H1 (cell line): ENCODE data around the gene IFT27. TPM values are rescaled to one million over a fixed set of nuclear protein-coding genes. Genes with fewer than 3 reads are reported as not detected.

ENCODE experiments used
- CBX5 ChIP-seq: fragments of 300-800, 300-1000 bp; sonication (generic); IDR thresholded peaks from 2 replicates; pipeline ENCODE4 v1.7.1; 2016; ENCODE audit warnings: antibody characterized with exemption, low read length, low read depth
- NRF1 ChIP-seq: IDR thresholded peaks from 2 replicates; pipeline ENCODE4 v1.6.1; 2011; ENCODE audit warnings: mild to moderate bottlenecking, low read depth, low read length, improper control_type of control experiment
- SAP30 ChIP-seq: fragments of 300-600 bp; sonication (generic); IDR thresholded peaks from 2 replicates; pipeline ENCODE4 v1.7.1; 2012; ENCODE audit warnings: low read length, moderate library complexity, mild to moderate bottlenecking, inconsistent platforms; ENCODE audit not compliant: insufficient read depth, insufficient replicate concordance
- SP1 ChIP-seq: IDR thresholded peaks from 2 replicates; pipeline ENCODE4 v1.6.1; 2011; ENCODE audit warnings: low read depth, low read length
- TAF1 ChIP-seq: IDR thresholded peaks from 2 replicates; pipeline ENCODE4 v1.6.1; 2011; ENCODE audit warnings: mild to moderate bottlenecking, low read depth, low read length
- polyA plus RNA-seq, 7 experiments: library from polyadenylated mRNA; depleted of rRNA in 3 of 7; stranded (reverse) in 5 of 7; unstranded in 2 of 7; fragments of >200 nt in 5 of 7; fragments of 200-250 nt in 2 of 7; gene quantifications; 1 replicate in 5 of 7; 2 replicates in 1 of 7; 4 replicates in 1 of 7; pipeline versions ENCODE4 v1.2.1 to v1.2.3, GENCODE V29; 2011 to 2013; ENCODE audit warnings: missing spikeins in 2 of 7, mixed read lengths in 2 of 7
- total RNA-seq: library from RNA; stranded (reverse); fragmentation: NEBNext Ultra II Directional; extraction: Animal tissue kit (Norgen Biotek cat#: 25700); gene quantifications from 2 replicates; pipeline ENCODE4 v1.2.1, GENCODE V29; 2021

Gene IFT27
- total and polyA plus RNA-seq, 2 of the 8 experiments (the other 6 are each of a cell fraction or from before 2014, with no cell fraction given), result 36.4 to 46.2 TPM

DNA sequence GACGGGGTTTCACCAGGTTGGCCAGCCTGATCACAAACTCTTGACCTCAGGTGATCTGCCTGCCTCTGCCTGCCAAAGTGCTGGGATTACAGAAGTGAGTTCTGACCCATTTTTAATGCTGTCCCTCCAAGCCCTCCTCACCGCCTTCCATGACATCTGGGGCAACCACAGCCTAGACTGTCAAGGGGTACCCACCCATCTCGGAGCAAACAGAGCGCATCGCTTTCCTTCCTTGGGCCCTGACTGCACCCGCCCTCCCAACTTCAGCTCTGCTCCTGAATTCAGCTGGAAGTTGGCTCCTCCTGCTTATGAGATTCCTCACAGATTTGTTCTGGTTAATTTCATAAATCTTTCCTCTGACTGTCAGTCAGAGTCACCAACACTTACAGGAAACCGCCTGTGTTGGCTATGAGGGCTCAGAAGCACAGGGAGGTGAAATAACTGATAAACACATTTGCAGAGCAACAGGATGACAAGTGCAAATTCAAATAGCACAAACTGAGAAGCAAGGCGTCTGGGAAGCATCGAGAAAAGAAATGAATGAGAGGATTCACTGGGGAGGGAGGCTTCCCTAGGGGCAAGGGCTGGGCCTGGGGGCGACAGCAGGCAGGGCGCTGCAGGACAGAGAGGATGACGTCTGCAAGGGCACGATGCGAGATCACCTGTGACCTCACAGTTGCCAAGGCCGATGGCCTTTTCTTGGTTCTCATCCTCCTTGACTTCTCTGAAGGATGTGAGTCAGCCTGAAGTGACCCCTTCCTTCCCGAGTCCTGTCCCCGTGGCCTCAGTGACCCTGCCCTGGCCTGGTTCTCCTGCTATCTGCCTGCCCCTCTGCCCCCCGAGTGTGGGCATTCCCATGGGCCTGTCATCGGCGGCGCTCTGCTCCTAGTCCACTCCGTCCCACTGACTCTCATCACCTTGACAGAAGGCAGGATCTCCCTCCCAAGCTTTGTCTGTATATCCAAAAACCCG is 6.1 kb downstream of the IFT27 start (continued):
- TF ChIP-seq TAF1 (no peak), CBX5 (no peak), NRF1 (no peak), SP1 (no peak), SAP30 (no peak)
- TF ChIP-seq, all 59 proteins: peak for 0
